Mesenchymal stem cell (in vitro differentiated cells and primary cell): ENCODE data around the gene HEATR5A.
"Not testable (repeated sequence)": the region's sequence is repeated elsewhere in the genome, so short reads cannot be mapped to it uniquely, and the experiment has no call there.

Experiments
- DNase-seq: peaks from one replicate; pipeline ENCODE4 v3.0.0-alpha.2; 2013
- H2AFZ ChIP-seq: one replicate; pipeline ENCODE4 v1.6.1; 2013; ENCODE audit warnings: low read depth, mild to moderate bottlenecking, control low read depth, inconsistent platforms, low read length, moderate library complexity
- H2AK5ac ChIP-seq: 2 replicates; pipeline ENCODE4 v1.6.1; 2013; ENCODE audit warnings: low read length, moderate library complexity, mild to moderate bottlenecking, inconsistent platforms; ENCODE audit not compliant: severe bottlenecking
- H2BK120ac ChIP-seq: one replicate; pipeline ENCODE4 v1.6.1; 2013; ENCODE audit warnings: low read depth, mild to moderate bottlenecking, inconsistent platforms, low read length, moderate library complexity
- H2BK12ac ChIP-seq, 2 experiments: one replicate each; pipeline ENCODE4 v1.6.1; 2013; ENCODE audit warnings: inconsistent platforms in 2 of 2, low read length in 2 of 2, mild to moderate bottlenecking in 2 of 2, moderate library complexity in 2 of 2, control low read depth in 1 of 2
- H2BK15ac ChIP-seq: one replicate; pipeline ENCODE4 v1.6.1; 2013; ENCODE audit warnings: mild to moderate bottlenecking, low read depth, inconsistent platforms; ENCODE audit not compliant: poor library complexity, severe bottlenecking
- H2BK5ac ChIP-seq: 2 replicates; pipeline ENCODE4 v1.6.1; 2013; ENCODE audit warnings: low read depth, mild to moderate bottlenecking, low read length, control low read depth, inconsistent platforms; ENCODE audit not compliant: poor library complexity, severe bottlenecking
- H3K14ac ChIP-seq, 2 experiments: one replicate each; pipeline ENCODE4 v1.6.1; 2013; ENCODE audit warnings: inconsistent platforms in 2 of 2, low read length in 2 of 2, control low read depth in 1 of 2, mild to moderate bottlenecking in 1 of 2, moderate library complexity in 1 of 2
- H3K18ac ChIP-seq, 2 experiments: one replicate each; pipeline ENCODE4 v1.6.1; 2013; ENCODE audit warnings: inconsistent platforms in 2 of 2, low read length in 2 of 2, control low read depth in 1 of 2, low read depth in 1 of 2, mild to moderate bottlenecking in 1 of 2
- H3K23ac ChIP-seq, 2 experiments: one replicate each; pipeline ENCODE4 v1.6.1; 2013; ENCODE audit warnings: inconsistent platforms in 2 of 2, low read length in 2 of 2, mild to moderate bottlenecking in 2 of 2, moderate library complexity in 2 of 2, control low read depth in 1 of 2
- H3K27ac ChIP-seq: 2 replicates; pipeline ENCODE4 v1.5.1; 2013; ENCODE audit warnings: mild to moderate bottlenecking, moderate library complexity, low read length, control low read depth, inconsistent platforms; ENCODE audit not compliant: poor library complexity, severe bottlenecking
- H3K27me3 ChIP-seq, 2 experiments: 2 replicates each; pipeline versions ENCODE4 v1.6.1 to v1.7.0; 2013; ENCODE audit warnings: low read length in 2 of 2, mild to moderate bottlenecking in 2 of 2, moderate library complexity in 2 of 2, control low read depth in 1 of 2, inconsistent platforms in 1 of 2; ENCODE audit not compliant: control insufficient read depth in 1 of 2, insufficient read depth in 1 of 2
- H3K36me3 ChIP-seq, 2 experiments: 2 replicates each; pipeline versions ENCODE4 v1.6.1 to v1.7.0; 2013; ENCODE audit warnings: low read length in 2 of 2, control low read depth in 1 of 2, inconsistent platforms in 1 of 2, low read depth in 1 of 2, mild to moderate bottlenecking in 1 of 2; ENCODE audit not compliant: insufficient read depth in 2 of 2, control insufficient read depth in 1 of 2
- H3K4ac ChIP-seq, 2 experiments: one replicate each; pipeline ENCODE4 v1.6.1; 2013; ENCODE audit warnings: inconsistent platforms in 2 of 2, low read length in 2 of 2, mild to moderate bottlenecking in 2 of 2, moderate library complexity in 2 of 2, control low read depth in 1 of 2, low read depth in 1 of 2
- H3K4me1 ChIP-seq: 2 replicates; pipeline ENCODE4 v1.6.1; 2013; ENCODE audit warnings: low read depth, low read length, control low read depth; ENCODE audit not compliant: control insufficient read depth, insufficient read depth
- H3K4me2 ChIP-seq: 2 replicates; pipeline ENCODE4 v1.6.1; 2013; ENCODE audit warnings: low read length, mild to moderate bottlenecking, inconsistent platforms; ENCODE audit not compliant: poor library complexity, severe bottlenecking
- H3K4me3 ChIP-seq, 2 experiments: 2 replicates each; pipeline versions ENCODE4 v1.5.1 to v1.7.0; 2013; ENCODE audit warnings: low read length in 2 of 2, mild to moderate bottlenecking in 2 of 2, control low read depth in 1 of 2, low read depth in 1 of 2; ENCODE audit not compliant: insufficient read depth in 1 of 2
- H3K79me1 ChIP-seq: replicated peaks from 2 replicates; pipeline ENCODE4 v1.6.1; 2013; ENCODE audit warnings: mild to moderate bottlenecking, control low read depth, low read length, inconsistent platforms; ENCODE audit not compliant: poor library complexity, severe bottlenecking
- H3K9ac ChIP-seq: 2 replicates; pipeline ENCODE4 v1.7.0; 2013; ENCODE audit warnings: mild to moderate bottlenecking, low read length, moderate library complexity
- H3K9me3 ChIP-seq: 2 replicates; pipeline ENCODE4 v1.7.0; 2013; ENCODE audit warnings: mild to moderate bottlenecking, low read length; ENCODE audit not compliant: control insufficient read depth
- H4K8ac ChIP-seq: one replicate; pipeline ENCODE4 v1.6.1; 2013; ENCODE audit warnings: inconsistent platforms, mild to moderate bottlenecking, low read length, moderate library complexity
- H4K91ac ChIP-seq: one replicate; pipeline ENCODE4 v1.6.1; 2013; ENCODE audit warnings: mild to moderate bottlenecking, low read length, inconsistent platforms
- WGBS: methylation state at CpG from one replicate; pipeline ENCODE4 v1.1.7; 2013; ENCODE audit warnings: mixed read lengths; 5-methylcytosine and 5-hydroxymethylcytosine counted together

Gene HEATR5A

GRCh38 chr14:31312370-31312769, 108.0 kb downstream of the HEATR5A start:
- not testable (repeated sequence) for H2BK120ac ChIP-seq, H3K4me2 ChIP-seq, H3K27me3 ChIP-seq, H2BK12ac ChIP-seq, H3K79me1 ChIP-seq, H2BK15ac ChIP-seq, H4K8ac ChIP-seq, H4K91ac ChIP-seq, H3K9ac ChIP-seq, DNase-seq, H3K4me3 ChIP-seq, H3K23ac ChIP-seq, H3K4me1 ChIP-seq, H3K14ac ChIP-seq, H3K4ac ChIP-seq, H2BK5ac ChIP-seq, H2AFZ ChIP-seq, H3K9me3 ChIP-seq, H3K27ac ChIP-seq, H3K18ac ChIP-seq, H2AK5ac ChIP-seq
- H3K36me3 ChIP-seq, result peaks cover 11 to 74% of the 10 kb centered on the region in 2 experiments
- WGBS, result 95% methylated on average over 5 of the region's 6 CpGs

GRCh38 chr14:31307618-31308017, 112.7 kb downstream of the HEATR5A start:
- peaks cover 11 to 76% of the 10 kb centered on the region in 2 experiments for H3K36me3 ChIP-seq
- H2BK15ac ChIP-seq, result no peak overlapping the region
- no peak overlapping the region for H3K9ac ChIP-seq
- H4K8ac ChIP-seq, result no peak overlapping the region
- no peak overlapping the region for H3K27ac ChIP-seq
- H2BK120ac ChIP-seq, result no peak overlapping the region
- H2BK5ac ChIP-seq, result no peak overlapping the region
- H3K18ac ChIP-seq, result no peak overlapping the region
- no peak overlapping the region for H3K4me3 ChIP-seq
- H2AK5ac ChIP-seq, result no peak overlapping the region
- H3K4me2 ChIP-seq, result no peak overlapping the region
- 100% methylated on average over 1 of the region's 3 CpGs for WGBS
- H3K4me1 ChIP-seq, result no peaks in the 10 kb centered on the region
- no peak overlapping the region for H4K91ac ChIP-seq
- H2AFZ ChIP-seq, result no peak overlapping the region
- H2BK12ac ChIP-seq, result no peak overlapping the region
- H3K27me3 ChIP-seq, result no peaks in the 10 kb centered on the region
- DNase-seq, result no peak
- H3K23ac ChIP-seq, result no peak overlapping the region
- H3K79me1 ChIP-seq, result peaks cover 1% of the 10 kb centered on the region
- H3K4ac ChIP-seq, result no peak overlapping the region
- no peak overlapping the region for H3K14ac ChIP-seq
- no peaks in the 10 kb centered on the region for H3K9me3 ChIP-seq

GRCh38 chr14:31307198-31307597, 113.2 kb downstream of the HEATR5A start:
- no peak overlapping the region for H2AFZ ChIP-seq
- no peak overlapping the region for H3K9ac ChIP-seq
- no peak overlapping the region for H2BK5ac ChIP-seq
- H3K4me2 ChIP-seq, result no peak overlapping the region
- H3K4me3 ChIP-seq, result no peak overlapping the region
- no peak overlapping the region for H3K18ac ChIP-seq
- no peak overlapping the region for H2BK12ac ChIP-seq
- peaks cover 1% of the 10 kb centered on the region for H3K79me1 ChIP-seq
- no peak for DNase-seq
- no peaks in the 10 kb centered on the region for H3K9me3 ChIP-seq
- H3K27ac ChIP-seq, result no peak overlapping the region
- H2BK15ac ChIP-seq, result no peak overlapping the region
- H3K4ac ChIP-seq, result no peak overlapping the region
- H3K14ac ChIP-seq, result no peak overlapping the region
- no peak overlapping the region for H3K23ac ChIP-seq
- no peak overlapping the region for H2BK120ac ChIP-seq
- H3K36me3 ChIP-seq, result peaks cover 7 to 76% of the 10 kb centered on the region in 2 experiments
- H2AK5ac ChIP-seq, result no peak overlapping the region
- H4K8ac ChIP-seq, result no peak overlapping the region
- H3K4me1 ChIP-seq, result no peaks in the 10 kb centered on the region
- no peak overlapping the region for H4K91ac ChIP-seq
- no peaks in the 10 kb centered on the region for H3K27me3 ChIP-seq

GRCh38 chr14:31303654-31304053, 116.7 kb downstream of the HEATR5A start:
- Histone ChIP-seq H2BK5ac (no peak overlapping the region), H3K27me3 (no peaks in the 10 kb centered on the region), H3K4me1 (no peaks in the 10 kb centered on the region), H2AK5ac (no peak overlapping the region), H3K23ac (no peak overlapping the region), H3K36me3 (peaks cover 11 to 80% of the 10 kb centered on the region in 2 experiments), H2BK12ac (no peak overlapping the region), H3K4me2 (no peak overlapping the region), H3K14ac (no peak overlapping the region), H2AFZ (no peak overlapping the region), H3K4ac (no peak overlapping the region), H3K18ac (no peak overlapping the region), H3K27ac (no peak overlapping the region), H4K8ac (no peak overlapping the region), H3K79me1 (no peaks in the 10 kb centered on the region), H2BK120ac (no peak overlapping the region), H4K91ac (no peak overlapping the region), H3K9me3 (no peaks in the 10 kb centered on the region), H3K4me3 (no peak overlapping the region), H3K9ac (no peak overlapping the region), H2BK15ac (no peak overlapping the region)
- WGBS, result 97% methylated on average over 5 of the region's 5 CpGs
- DNase-seq, result no peak
